Hematopoietic multipotent progenitor cell treated with erythropoietin and hydrocortisone succinate and interleukin-3 and kit ligand, for 15 days (in vitro differentiated cells): ENCODE data around the gene TESPA1.

Experiments used
- DNase-seq: peaks from one replicate; pipeline ENCODE4 v3.0.0-alpha.2; 2015; ENCODE audit warnings: low spot score

Gene TESPA1

GRCh38 chr12:54983536-54984101 is 943 bp downstream of the TESPA1 start:
- no peak for DNase-seq

GRCh38 chr12:54981796-54982195 is 2.8 kb downstream of the TESPA1 start:
- DNase-seq, result no peak

GRCh38 chr12:54980341-54980740 is 4.2 kb downstream of the TESPA1 start:
- peak; percentile 62 for DNase-seq

GRCh38 chr12:54977857-54978256 is 6.7 kb downstream of the TESPA1 start:
- no peak for DNase-seq

- DNase-seq, result no peak
These were observed 7.4 kb downstream of the TESPA1 start for GRCh38 chr12:54977155-54977554.

GRCh38 chr12:54975875-54976274 is 8.7 kb downstream of the TESPA1 start:
- peak; percentile 54 for DNase-seq

- no peak for DNase-seq
These were observed 9.3 kb downstream of the TESPA1 start for GRCh38 chr12:54975272-54975671.

- DNase-seq, result no peak
These were observed 10.3 kb downstream of the TESPA1 start for GRCh38 chr12:54974279-54974678.

- no peak for DNase-seq
These were observed 11.0 kb downstream of the TESPA1 start for GRCh38 chr12:54973556-54973955.

- DNase-seq, result no peak
These were observed 13.8 kb downstream of the TESPA1 start for GRCh38 chr12:54970741-54971140.

GRCh38 chr12:54968181-54968730 is 16.3 kb downstream of the TESPA1 start:
- no peak for DNase-seq

GRCh38 chr12:54967461-54967860 is 17.1 kb downstream of the TESPA1 start:
- peak; percentile 66 for DNase-seq

- no peak for DNase-seq
These were observed 23.4 kb downstream of the TESPA1 start for GRCh38 chr12:54961190-54961589.

- no peak for DNase-seq
These were observed 25.1 kb downstream of the TESPA1 start for GRCh38 chr12:54959291-54960018.

GRCh38 chr12:54958048-54958658 is 26.4 kb downstream of the TESPA1 start:
- peak; percentile 80 for DNase-seq

GRCh38 chr12:54956818-54957641 is 27.5 kb downstream of the TESPA1 start:
- DNase-seq, result no peak

- no peak for DNase-seq
These were observed 28.2 kb downstream of the TESPA1 start for GRCh38 chr12:54956322-54956721.

GRCh38 chr12:54954801-54955200 is 29.8 kb downstream of the TESPA1 start:
- no peak for DNase-seq

- DNase-seq, result no peak
These were observed 30.3 kb downstream of the TESPA1 start for GRCh38 chr12:54954228-54954627.

GRCh38 chr12:54950071-54950727 is 34.4 kb downstream of the TESPA1 start:
- no peak for DNase-seq

- no peak for DNase-seq
These were observed 35.4 kb downstream of the TESPA1 start for GRCh38 chr12:54949073-54949711.
